22Rv1 (cell line): ENCODE data around the gene ATP8A1.

Experiments
- CTCF ChIP-seq: fragments of 450-650 bp; IDR thresholded peaks from 2 replicates; pipeline ENCODE4 v1.5.1; 2017; ENCODE audit warnings: mild to moderate bottlenecking
- ZFX ChIP-seq: fragments of 450-650 bp; IDR thresholded peaks from 2 replicates; pipeline ENCODE4 v1.6.1; 2017; ENCODE audit warnings: antibody characterized with exemption, borderline replicate concordance

GRCh38 chr4:42608551-42608950 lies 48.4 kb downstream of the ATP8A1 start:
- no peak for TF ChIP-seq CTCF
- no peak for TF ChIP-seq ZFX
